Type B pancreatic cell (in vitro differentiated cells): ENCODE data around the gene SIK3. TPM values are rescaled to one million over a fixed set of nuclear protein-coding genes. Genes with fewer than 3 reads are reported as not detected.
A peak's percentile ranks its signal among the peaks of the same experiment; 100 is the strongest.
"Not testable (repeated sequence)": the region's sequence is repeated elsewhere in the genome, so short reads cannot be mapped to it uniquely, and the experiment has no call there.

ENCODE experiments used
- DNase-seq: peaks from one replicate; pipeline ENCODE4 v3.0.0; 2021; ENCODE audit warnings: mixed read lengths; ENCODE audit not compliant: unreplicated experiment; ENCODE audit errors: extremely low spot score
- H3K27ac Mint-ChIP-seq: 2 replicates; pipeline ENCODE4 v1.8.0; 2021; ENCODE audit warnings: mild to moderate bottlenecking, mixed read lengths
- H3K27me3 Mint-ChIP-seq: 2 replicates; pipeline ENCODE4 v1.8.0; 2021; ENCODE audit warnings: mixed read lengths
- H3K36me3 Mint-ChIP-seq: 2 replicates; pipeline ENCODE4 v1.8.0; 2021; ENCODE audit warnings: mixed read lengths
- H3K4me1 Mint-ChIP-seq: one replicate; pipeline ENCODE4 v1.8.0; 2021; ENCODE audit warnings: mixed read lengths; ENCODE audit not compliant: unreplicated experiment
- H3K4me3 Mint-ChIP-seq: 2 replicates; pipeline ENCODE4 v1.8.0; 2021; ENCODE audit warnings: mild to moderate bottlenecking, mixed read lengths
- H3K9me3 Mint-ChIP-seq: 2 replicates; pipeline ENCODE4 v1.8.0; 2021; ENCODE audit warnings: mixed read lengths
- total RNA-seq: library from RNA; stranded (reverse); gene quantifications from 2 replicates; pipeline ENCODE4 v1.2.1, GENCODE V29; 2021; ENCODE audit warnings: low replicate concordance
- TF ChIP-seq, protein P1 (sequence below): fragments of 200-600 bp; sonication (generic); conservative IDR thresholded peaks from 2 replicates; pipeline ENCODE4 v1.5.0; 2021; ENCODE audit warnings: antibody characterized with exemption, mild to moderate bottlenecking

SIK3 gene
- total RNA-seq, 1 donor from 2014 or later = 39.9 TPM

- Mint-ChIP-seq H3K4me3 (no peak overlapping the region), H3K27ac (peak overlapping the region; percentile 9), H3K4me1 (peaks cover 5% of the 10 kb centered on the region), H3K9me3 (no peaks in the 10 kb centered on the region), H3K27me3 (no peaks in the 10 kb centered on the region), H3K36me3 (peaks cover 4% of the 10 kb centered on the region)
- DNase-seq = no peak
- TF ChIP-seq, protein P1, sequence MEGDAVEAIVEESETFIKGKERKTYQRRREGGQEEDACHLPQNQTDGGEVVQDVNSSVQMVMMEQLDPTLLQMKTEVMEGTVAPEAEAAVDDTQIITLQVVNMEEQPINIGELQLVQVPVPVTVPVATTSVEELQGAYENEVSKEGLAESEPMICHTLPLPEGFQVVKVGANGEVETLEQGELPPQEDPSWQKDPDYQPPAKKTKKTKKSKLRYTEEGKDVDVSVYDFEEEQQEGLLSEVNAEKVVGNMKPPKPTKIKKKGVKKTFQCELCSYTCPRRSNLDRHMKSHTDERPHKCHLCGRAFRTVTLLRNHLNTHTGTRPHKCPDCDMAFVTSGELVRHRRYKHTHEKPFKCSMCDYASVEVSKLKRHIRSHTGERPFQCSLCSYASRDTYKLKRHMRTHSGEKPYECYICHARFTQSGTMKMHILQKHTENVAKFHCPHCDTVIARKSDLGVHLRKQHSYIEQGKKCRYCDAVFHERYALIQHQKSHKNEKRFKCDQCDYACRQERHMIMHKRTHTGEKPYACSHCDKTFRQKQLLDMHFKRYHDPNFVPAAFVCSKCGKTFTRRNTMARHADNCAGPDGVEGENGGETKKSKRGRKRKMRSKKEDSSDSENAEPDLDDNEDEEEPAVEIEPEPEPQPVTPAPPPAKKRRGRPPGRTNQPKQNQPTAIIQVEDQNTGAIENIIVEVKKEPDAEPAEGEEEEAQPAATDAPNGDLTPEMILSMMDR = no peak
Measured at GRCh38 chr11:117052196-117053149, 45.8 kb downstream of the SIK3 start.

- not testable (repeated sequence) for H3K36me3 Mint-ChIP-seq, DNase-seq, H3K27me3 Mint-ChIP-seq, H3K4me3 Mint-ChIP-seq, H3K9me3 Mint-ChIP-seq, H3K27ac Mint-ChIP-seq
- H3K4me1 Mint-ChIP-seq = peaks cover 17% of the 10 kb centered on the region
Measured at GRCh38 chr11:117050121-117050520, 48.1 kb downstream of the SIK3 start.

- DNase-seq, H3K27me3 Mint-ChIP-seq, H3K27ac Mint-ChIP-seq, H3K4me3 Mint-ChIP-seq, H3K9me3 Mint-ChIP-seq, H3K36me3 Mint-ChIP-seq: not testable (repeated sequence)
- H3K4me1 Mint-ChIP-seq = peaks cover 37% of the 10 kb centered on the region
Measured at GRCh38 chr11:117046627-117047026, 51.6 kb downstream of the SIK3 start.

DNA sequence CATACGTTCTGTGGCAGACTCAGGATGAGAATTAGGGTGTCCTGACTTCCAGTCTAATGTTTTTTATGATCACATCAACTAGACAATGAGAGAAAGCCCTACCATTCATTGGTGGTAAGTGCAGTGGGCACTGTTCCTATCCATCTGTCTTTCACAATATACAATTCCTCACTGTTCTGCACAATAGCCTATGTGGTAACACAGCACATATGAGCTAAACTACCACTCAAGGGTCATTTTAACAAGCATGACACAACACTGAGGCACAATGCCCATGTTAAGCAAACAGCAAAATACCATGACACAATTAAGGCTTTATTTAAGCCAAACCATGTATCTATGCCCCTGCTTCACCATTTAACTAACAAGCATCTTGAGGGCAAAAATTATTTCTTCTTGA is 52.3 kb downstream of the SIK3 start:
- Mint-ChIP-seq H3K36me3 (no peaks in the 10 kb centered on the region), H3K27ac (no peak overlapping the region), H3K4me3 (no peak overlapping the region), H3K9me3 (no peaks in the 10 kb centered on the region), H3K27me3 (no peaks in the 10 kb centered on the region), H3K4me1 (peaks cover 37% of the 10 kb centered on the region)
- no peak for DNase-seq
- TF ChIP-seq, protein P1 = no peak

- Mint-ChIP-seq H3K27ac (peak overlapping the region; percentile 75), H3K27me3 (no peaks in the 10 kb centered on the region), H3K4me3 (peak overlapping the region; percentile 75), H3K4me1 (peaks cover 37% of the 10 kb centered on the region), H3K9me3 (no peaks in the 10 kb centered on the region), H3K36me3 (no peaks in the 10 kb centered on the region)
- TF ChIP-seq, protein P1 = no peak
- DNase-seq = no peak
Measured at GRCh38 chr11:117045196-117045595, 53.0 kb downstream of the SIK3 start.

DNA sequence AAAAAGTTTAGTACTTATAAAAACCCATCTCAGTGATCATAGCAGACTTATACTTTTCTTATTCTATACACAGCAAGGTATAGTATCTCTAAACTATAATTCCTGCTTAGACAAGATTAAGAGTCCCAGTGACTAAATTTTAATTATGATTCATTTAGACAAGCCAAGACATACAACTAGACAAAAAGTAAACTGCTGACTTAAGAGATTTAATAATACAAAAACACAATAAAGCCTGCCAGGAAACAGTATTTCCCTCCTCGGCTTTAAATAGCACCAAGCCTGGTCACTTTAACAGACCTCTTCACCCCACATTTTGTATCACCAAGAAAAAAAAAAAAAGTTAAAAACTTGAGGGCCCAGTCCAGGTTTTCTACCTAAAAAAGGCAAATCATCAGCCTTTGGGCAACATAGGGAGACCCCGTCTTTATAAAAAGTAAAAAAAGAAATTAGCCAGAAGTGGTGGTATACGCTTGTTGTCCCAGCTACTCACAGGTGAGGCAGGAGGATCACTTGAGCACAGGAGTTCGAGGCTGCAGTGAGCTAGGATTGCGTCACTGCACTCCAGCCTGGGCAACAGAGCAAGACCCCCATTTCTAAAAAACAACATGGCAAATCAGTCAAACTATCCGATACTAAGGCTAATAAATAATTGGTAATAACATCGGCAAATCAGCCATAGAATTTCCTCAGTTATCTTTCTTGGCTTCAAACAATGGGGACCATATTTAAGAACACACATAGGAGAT is 53.8 kb downstream of the SIK3 start:
- peak overlapping the region; percentile 75 for H3K27ac Mint-ChIP-seq
- peak overlapping the region; percentile 75 for H3K4me3 Mint-ChIP-seq
- TF ChIP-seq, protein P1 = no peak
- peaks cover 42% of the 10 kb centered on the region for H3K4me1 Mint-ChIP-seq
- no peaks in the 10 kb centered on the region for H3K9me3 Mint-ChIP-seq
- H3K36me3 Mint-ChIP-seq = no peaks in the 10 kb centered on the region
- H3K27me3 Mint-ChIP-seq = no peaks in the 10 kb centered on the region
- DNase-seq = no peak
